ENCODE measurements around the gene DCDC1.

The DCDC1 gene

DNA sequence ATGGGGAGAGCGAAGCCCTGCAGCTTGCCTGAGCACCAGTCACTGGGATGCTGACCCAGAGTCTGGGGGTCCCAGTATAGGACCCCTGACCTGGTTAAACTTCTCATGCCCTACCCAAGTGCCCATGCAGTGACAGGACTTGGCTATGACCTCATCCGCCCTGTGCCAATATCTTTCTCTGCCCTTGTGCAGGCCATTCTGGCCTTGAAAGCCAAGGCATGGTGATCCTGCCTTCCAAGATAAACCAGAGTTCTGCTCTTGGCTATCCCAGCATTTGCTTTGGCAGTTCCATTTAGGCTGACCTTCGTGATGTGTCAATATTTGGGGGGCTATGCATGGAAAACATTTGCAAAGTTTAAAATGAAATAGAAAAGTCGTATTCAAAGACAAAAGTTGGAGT, 542.6 kb downstream of the DCDC1 start:
- no peak overlapping the region for H3K27ac ChIP-seq
- TF ChIP-seq, protein P1, sequence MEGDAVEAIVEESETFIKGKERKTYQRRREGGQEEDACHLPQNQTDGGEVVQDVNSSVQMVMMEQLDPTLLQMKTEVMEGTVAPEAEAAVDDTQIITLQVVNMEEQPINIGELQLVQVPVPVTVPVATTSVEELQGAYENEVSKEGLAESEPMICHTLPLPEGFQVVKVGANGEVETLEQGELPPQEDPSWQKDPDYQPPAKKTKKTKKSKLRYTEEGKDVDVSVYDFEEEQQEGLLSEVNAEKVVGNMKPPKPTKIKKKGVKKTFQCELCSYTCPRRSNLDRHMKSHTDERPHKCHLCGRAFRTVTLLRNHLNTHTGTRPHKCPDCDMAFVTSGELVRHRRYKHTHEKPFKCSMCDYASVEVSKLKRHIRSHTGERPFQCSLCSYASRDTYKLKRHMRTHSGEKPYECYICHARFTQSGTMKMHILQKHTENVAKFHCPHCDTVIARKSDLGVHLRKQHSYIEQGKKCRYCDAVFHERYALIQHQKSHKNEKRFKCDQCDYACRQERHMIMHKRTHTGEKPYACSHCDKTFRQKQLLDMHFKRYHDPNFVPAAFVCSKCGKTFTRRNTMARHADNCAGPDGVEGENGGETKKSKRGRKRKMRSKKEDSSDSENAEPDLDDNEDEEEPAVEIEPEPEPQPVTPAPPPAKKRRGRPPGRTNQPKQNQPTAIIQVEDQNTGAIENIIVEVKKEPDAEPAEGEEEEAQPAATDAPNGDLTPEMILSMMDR (conservative IDR thresholded peaks at IDR 0.05) = no peak
- TF ChIP-seq ZFX (IDR thresholded peaks at IDR 0.05) = no peak

DNA sequence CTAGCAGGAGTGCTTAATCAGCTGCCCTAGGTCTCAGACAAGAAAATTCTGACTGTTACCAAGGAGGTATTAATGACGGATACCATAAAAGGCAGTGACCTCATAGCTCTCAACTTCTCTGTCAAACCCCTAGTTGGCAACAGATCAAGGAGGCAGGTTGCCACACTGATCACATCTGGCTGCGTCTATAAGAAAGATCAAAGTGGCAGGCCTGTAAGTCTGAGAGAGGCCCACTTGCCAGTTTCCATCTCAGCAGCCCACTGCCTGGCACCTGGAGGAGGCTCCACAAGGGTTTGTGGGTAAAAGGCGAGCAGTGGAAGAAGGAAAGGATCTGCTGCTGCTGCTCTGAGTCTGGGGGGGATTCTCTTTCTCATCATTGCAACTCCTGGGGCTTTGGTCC, 543.8 kb downstream of the DCDC1 start:
- TF ChIP-seq, protein P1 (conservative IDR thresholded peaks at IDR 0.05) = no peak
- no peak overlapping the region for H3K27ac ChIP-seq

DNA sequence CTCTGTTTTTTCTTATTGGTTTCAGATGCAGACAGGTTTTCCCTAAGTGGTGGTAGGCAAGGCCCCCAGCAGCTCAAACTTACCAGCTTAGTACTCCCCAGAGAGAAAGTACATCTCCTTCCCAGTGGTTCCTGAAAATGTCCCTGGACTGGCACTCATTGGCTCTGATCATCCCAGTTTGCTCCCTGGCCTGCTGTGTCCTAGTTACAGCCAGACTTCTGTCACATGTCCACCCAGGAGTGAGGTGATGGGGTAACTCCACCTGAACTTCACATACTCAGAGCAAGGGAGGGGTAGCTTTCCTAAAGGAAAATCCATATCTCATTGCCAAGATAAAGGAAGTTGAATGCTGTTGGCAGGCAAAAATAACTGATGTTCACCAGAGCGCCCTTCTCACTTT, 546.4 kb downstream of the DCDC1 start:
- no peak for TF ChIP-seq ZFX (IDR thresholded peaks at IDR 0.05)
- TF ChIP-seq, protein P1 (conservative IDR thresholded peaks at IDR 0.05) = no peak
- no peak overlapping the region for H3K27ac ChIP-seq

DNA sequence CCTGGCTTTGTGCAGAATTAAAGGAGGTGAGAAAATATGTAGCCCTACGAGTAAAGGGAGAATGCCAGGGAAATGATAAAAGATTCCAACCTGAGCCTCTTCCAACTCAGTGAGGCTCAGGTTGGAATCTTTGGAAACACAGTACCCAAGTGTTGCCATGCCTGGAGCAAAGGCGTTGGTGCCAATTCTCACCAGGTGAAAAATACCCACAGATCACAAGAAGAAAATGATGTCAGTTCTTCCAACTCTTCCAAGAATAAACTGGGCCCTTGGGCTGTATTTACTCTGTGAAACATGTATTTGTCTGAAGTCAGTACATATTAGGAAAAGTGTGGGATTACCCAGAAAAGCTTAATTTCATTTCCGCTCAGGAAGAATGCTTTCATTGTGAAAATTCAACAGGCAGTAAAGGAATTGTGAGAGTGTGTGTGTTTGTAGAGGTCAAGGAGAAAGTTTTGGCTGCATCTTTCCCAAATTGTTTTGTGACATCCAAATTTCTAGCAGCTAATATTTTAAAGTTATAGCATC, 548.0 kb downstream of the DCDC1 start:
- no peak overlapping the region for H3K27ac ChIP-seq
- no peak for TF ChIP-seq ZFX (IDR thresholded peaks at IDR 0.05)
- TF ChIP-seq, protein P1 (conservative IDR thresholded peaks at IDR 0.05) = no peak

DNA sequence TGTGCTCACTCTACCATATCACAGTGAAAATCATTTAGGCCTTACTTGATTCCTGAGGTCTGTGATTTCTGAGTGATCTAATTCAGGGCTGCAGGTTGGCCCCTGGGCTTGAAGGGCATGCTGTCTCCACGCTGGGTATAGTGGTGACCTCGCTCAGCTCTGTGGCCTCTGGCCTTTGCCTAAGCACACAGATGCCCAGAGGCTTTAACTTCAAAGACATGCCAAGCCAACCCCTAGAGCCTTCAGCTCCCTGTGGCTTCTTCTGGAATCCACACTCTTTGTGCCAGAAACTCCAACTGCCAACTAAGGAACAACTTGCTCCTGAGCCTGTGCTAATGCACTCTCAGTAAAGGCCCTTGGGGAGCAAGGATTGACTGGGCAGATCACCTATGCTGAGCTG, 550.8 kb downstream of the DCDC1 start:
- no peak for TF ChIP-seq ZFX (IDR thresholded peaks at IDR 0.05)
- TF ChIP-seq, protein P1 (conservative IDR thresholded peaks at IDR 0.05) = no peak
- no peak overlapping the region for H3K27ac ChIP-seq

DNA sequence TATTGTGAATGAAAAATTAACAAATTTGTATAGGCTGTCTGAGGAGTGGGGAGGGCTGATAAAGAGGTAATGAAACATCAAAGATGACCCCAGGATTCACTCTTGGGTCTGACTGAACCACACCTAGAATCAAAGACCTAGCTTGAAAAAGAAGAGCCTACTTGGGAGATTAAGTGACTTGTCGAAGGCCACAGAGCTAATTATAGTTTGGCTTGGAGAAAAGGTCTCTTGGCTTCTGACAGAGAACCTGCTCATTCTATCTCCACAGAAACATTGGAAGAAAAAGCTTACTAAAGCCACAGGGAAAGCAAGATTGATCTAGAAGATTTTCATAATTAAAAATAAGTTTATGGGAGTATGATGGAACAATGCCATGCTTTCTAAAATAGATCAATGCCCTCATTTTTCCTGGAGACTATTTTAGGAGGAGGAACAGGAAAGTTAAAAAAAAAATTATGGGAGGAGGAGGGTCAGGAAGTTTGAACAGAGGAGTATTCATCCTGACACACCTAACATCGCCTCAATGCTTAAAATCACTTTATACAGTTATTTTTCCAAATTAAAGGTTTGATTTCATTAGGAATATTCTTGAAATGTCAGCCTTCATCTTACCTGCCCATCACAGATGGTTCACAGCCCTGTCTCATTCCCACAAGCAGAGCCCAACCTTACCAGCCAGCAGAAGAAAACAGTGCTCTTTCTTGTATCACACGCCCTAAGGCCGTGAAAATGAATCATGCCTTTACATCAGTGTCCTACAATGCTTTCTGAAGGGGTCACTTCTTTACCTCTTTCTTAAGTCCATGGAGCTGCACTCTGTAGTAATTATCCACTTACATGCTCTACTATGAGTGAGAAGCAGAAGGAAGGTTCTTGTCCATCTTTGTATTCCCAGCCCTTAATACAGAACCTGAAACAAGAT, 552.3 kb downstream of the DCDC1 start:
- H3K27ac ChIP-seq = no peak overlapping the region
- TF ChIP-seq ZFX (IDR thresholded peaks at IDR 0.05) = no peak
- TF ChIP-seq, protein P1 (conservative IDR thresholded peaks at IDR 0.05) = no peak

DNA sequence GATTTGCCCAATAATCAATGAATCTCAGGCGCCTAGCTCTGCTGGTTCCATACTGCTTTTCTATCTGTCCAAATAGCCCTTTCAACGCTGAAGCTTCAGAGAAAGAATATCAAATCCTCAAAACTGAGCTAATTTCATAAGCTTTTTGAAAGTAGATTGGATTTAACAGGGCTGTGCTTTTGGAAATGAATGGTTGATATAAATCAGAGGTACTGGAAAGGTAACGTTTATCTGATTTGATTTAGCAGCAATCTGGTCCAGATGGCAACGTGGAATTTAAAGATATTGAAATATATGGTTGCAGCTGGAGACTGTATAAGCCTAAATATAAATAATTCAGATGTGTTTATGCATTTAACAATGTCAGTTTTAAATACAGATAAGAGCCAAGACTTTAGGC, 553.9 kb downstream of the DCDC1 start:
- no peak for TF ChIP-seq ZFX (IDR thresholded peaks at IDR 0.05)
- TF ChIP-seq, protein P1 (conservative IDR thresholded peaks at IDR 0.05) = no peak

More for the DNA sequence above, 553.9 kb downstream of the DCDC1 start:
- no peak overlapping the region for H3K27ac ChIP-seq

Measured in C4-2B (cell line).